ENCODE results near the gene EHD1.
"Not testable (repeated sequence)": the region's sequence is repeated elsewhere in the genome, so short reads cannot be mapped to it uniquely, and the experiment has no call there.

Gene EHD1

GRCh38 chr11:64855596-64856304 is 22.7 kb downstream of the EHD1 start:
- DNase-seq = no peak

GRCh38 chr11:64854534-64855502 is 23.6 kb downstream of the EHD1 start:
- DNase-seq = no peak

DNA sequence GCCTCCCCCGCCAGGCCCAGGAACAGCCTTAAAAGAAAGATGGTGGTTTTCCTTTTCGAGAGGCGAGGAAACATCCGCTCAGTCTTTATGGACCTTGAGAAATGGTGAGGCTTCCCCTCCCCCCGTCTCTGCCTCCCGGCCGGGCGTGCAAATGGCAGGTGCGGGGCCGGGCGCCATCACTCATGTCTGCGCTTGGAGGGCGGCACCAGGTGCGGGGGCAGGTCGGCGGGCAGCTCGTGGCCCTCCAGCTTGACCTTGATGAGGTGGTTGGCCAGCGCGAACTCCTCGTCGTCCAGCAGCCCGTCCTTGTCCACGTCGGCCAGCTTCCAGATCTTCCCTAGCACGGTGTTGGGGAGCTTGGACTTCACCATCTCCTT is 24.3 kb downstream of the EHD1 start:
- DNase-seq = no peak

- DNase-seq = no peak
Observed at GRCh38 chr11:64853709-64854108, 24.7 kb downstream of the EHD1 start.

DNA sequence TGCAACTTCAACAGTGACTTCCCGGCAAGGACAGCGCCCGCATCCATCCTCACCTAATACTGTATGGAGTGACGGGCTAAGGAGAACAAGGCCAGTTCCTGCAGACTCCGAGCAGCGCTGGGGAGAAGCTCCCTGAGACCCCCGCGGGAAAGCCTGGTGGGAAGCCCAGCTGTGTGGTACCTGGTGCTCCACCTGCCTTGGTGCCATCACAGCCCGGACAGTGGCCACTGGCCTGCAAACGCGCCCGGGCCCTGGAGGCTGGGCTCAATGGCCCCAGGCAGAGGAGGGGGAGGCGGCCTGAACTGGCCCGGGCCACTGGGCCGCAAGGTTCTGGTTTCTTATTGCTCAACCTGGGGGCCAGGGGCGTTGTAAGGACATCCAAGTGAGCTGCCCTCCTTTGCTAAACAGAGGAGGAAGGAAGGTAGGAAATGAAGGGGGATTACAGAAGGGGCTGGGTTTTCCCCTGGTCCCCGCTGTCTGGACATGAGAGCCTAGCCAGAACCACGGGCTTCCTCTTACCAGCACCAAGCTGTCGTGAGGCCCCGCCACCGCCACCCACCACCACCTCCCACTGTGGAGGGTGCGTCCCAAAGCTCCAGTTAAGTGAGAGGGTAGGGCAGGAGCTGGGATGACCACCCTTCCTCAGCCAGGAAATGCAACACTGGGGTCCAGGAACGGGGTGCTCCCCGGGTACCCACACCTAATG is 25.5 kb downstream of the EHD1 start:
- DNase-seq = no peak

DNA sequence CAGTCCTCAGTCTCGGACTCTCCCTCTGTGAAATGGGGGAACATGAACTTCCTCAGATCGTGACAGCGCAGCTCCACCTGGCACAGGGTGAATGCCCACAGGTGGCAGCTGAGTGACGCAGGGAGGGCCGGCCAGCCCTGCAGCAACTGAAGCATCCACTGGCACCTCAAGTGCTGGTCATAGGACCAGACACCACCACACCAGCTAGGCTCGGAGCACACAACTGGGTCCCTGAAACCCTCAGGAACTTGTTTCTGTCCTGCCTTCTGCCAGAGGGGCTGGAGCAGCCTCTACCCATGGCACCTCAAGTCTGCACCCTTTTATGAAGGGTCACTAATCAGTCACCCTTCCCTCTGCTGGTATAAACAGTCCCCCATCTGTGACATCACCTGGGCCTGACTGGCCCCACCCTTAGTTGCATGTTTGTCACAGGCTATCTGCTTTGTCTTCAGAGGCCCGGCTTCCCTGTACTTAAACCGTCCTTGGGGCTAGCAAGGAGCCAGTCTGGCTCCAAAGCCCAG is 26.5 kb downstream of the EHD1 start:
- DNase-seq = no peak

- DNase-seq = no peak
Observed at GRCh38 chr11:64850979-64851567, 27.3 kb downstream of the EHD1 start.

DNA sequence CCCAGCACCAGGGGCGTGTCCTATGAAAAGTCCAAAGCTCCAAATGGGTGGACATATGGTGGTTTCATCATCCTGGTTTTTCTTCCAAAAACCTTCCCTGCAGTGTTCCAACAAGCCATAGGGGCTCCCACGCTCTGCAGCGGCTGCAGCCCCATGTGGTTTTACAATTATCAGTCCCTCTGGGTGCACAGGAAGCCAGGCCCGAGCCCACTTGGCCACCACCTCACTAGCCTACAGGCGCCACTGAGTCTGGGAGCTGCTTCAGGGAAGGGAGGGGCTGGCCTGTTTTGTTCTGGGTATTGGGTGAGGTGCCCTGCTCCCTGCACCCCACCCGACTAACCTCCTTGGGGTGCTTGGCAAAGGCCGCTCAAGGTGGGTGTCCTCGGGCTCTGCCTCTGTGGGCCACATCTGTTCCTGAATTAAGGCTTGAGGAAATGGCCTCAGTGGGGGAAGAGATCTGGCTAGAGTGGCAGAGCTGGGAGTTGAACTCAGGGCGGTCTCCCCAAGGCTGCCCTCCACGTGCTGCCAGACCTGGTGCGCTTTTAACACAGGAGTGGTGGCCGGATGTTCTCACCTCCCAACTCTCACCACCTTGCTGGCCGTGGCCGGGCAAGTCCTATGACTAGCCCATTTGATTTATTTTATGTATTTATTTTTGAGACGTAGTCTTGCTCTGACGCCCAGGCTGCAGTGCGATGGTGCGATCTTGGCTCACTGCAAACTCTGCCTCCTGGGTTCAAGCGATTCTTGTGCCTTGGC is 28.6 kb downstream of the EHD1 start:
- DNase-seq = no peak

GRCh38 chr11:64848826-64849597 is 29.4 kb downstream of the EHD1 start:
- DNase-seq = no peak

DNA sequence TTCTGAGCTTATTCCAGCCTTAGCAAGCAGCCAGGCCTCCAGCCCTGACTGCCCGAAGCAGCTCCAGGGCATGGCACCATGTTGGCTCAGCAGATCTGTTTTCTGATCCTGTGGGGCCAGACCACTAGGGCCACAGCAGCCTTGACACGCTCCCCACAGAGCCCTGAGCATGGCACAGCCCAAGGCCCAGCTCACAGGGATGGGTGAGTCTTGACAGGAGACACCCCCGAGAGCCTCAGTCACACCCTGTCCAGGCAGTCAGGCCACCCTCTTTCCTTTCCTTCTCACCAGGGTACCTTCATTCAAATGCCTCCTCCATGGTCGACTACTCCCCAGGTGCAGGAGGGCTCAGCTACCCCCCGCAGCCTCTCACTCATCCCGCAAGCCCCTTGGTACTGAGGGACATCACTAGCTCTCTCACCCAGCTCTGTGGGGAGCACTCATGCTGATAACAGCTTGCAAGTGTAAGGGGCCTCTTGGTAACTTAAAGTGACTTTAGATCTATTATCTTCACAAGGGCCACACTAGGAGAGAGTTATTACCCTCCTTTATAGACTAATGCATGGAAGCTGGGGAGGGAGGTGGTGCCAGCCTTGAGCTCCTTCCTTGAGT is 30.1 kb downstream of the EHD1 start:
- no peak for DNase-seq

- no peak for DNase-seq
Observed at GRCh38 chr11:64846998-64847666, 31.3 kb downstream of the EHD1 start.

- DNase-seq = not testable (repeated sequence)
Observed at GRCh38 chr11:64845776-64846129, 32.7 kb downstream of the EHD1 start.

DNA sequence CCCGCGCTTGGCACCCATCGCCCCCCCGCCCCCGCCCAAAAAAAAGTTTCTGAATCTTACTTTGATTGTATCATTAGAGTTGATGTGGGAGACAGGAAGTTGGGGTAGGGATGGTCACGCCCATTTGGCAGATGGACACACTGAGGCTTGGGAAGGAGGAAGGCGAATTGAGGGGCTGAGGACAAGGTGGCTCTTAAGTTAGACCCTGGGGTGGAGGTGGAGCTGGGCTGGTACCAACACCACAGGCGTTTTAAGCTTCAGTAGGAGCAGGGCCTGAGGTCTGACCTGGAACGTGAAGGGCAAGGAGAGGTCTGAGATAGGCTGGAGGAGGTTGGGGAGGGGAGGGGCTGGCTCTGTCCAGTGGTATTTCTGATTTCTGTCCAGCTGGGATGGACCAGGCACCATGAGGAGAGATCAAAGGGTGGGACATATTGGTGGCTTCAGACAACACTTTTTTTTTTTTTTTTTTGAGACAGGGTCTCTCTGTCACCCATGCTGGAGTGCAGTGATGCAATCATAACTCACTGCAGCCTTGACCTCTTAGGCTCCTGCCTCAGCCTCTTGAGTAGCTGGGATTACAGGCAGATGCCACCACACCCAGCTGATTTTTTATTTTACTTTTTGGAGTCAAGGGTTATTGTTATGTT is 33.2 kb downstream of the EHD1 start:
- DNase-seq = no peak

DNA sequence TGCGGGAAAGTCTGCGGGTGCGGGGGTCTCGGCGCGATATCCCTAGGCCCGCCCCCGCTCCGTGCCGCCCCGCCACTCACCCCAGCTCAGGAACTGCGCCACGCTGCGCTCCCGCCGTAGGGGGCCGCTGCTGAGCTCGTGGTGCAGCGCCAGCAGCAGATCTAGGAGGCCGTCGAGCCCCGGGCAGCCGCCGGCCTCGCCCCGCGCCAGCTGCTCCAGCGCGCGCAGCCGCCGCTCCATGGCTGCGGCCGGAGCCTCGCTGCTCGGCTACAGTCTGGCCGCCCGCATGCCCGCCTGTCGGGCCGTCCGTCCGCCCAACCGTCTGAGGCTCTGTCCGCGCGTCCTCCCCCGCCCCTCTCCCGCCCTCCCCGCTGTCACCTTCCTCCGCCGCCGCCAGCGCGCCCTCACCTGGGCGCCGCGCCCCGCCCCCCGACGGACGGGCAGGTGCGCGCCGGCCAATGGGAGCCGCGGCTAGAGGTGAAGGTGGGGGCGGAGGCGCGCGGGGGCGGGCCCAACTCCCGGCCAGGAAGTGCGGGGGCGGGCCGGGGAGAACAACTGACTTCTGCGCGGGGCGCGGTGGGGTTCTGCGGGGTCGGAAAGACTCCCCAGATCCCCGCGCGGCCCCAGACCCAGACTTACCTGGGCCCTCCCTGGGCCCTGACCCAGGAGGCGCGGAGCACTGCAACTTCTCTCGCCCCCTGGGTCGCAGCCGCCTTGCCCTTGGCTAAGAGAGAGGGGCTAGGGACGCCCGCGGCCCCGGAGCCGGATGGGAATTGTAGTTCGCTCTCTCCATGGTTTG is 33.9 kb downstream of the EHD1 start, which contains the start of gene CDC42BPG:
Gene CDC42BPG, minus strand, starts transcription at position 324 of the 799 bp plus-strand sequence. Its CDS starts 84 bp downstream, at position 240.
- no peak for DNase-seq

DNA sequence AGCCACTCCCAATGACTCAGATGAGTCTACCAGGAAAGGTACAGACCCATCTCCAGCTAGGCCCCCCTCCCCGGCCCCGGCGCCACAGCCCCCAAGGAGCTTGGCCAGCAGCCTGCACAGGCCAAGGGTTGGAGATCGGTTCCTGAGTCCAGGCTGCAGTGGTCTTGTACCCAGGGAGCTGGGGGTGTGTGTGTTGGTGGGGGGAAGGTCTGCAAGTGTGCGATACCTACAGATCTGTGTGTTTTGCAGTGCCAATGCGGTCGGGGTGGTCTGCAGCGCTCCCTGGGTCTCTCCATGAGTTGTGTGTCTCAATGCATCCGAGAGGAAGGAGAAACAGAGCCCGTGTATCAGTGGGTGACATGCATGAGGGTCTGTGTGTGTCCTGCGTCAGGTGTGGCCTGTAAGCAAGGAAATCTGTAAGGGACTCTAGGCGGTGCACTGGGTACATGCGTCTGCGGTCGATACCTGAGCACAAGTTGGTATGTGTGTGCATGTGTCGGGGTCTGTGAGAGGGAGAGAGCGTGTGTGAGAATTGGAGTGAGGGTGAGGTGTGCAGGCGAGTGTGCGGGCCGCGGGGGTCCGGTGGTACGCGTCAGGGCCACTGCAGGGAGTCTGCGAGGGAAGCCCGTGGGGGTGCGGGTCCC is 34.6 kb downstream of the EHD1 start:
- no peak for DNase-seq

DNA sequence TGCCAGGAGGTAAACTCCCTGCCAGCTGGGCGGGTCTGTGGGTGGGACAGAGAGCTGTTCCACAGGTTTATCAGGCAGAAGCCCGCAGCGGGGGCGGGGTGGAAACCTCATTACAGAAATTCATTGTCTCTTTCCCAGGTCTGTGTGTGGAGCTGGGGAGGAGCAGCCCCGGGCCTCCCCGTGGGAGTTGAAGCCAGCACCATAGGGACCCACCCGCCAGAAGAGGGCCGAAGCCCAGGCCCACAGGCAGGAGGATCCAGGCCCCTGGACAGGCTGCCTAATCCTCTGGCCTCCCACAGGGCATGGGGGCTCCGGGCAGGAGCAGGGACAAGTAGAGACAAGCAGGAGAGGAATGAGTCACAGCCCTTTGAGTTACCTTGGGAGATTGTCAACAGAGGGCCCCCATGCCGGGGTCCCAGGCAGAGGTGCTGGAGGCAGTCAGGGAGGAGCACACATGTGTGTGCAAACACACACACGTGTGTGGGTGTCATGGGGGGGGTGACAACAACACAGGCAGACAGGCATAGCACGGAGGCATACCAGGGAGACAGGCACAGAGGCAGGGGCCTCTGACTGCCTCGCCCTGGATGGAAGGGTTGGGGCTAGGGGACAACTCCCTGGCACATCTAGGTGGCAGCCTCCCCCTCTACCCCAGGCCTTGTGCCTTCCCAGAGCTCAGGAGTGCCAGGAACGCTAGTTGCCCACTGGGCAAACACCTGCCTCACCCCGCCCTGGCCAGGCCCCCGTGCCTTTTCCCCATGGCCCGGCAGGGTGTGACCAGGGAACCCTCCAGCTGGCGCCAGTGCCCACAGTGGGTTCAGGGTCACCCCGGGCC is 35.4 kb downstream of the EHD1 start:
- DNase-seq = no peak

DNA sequence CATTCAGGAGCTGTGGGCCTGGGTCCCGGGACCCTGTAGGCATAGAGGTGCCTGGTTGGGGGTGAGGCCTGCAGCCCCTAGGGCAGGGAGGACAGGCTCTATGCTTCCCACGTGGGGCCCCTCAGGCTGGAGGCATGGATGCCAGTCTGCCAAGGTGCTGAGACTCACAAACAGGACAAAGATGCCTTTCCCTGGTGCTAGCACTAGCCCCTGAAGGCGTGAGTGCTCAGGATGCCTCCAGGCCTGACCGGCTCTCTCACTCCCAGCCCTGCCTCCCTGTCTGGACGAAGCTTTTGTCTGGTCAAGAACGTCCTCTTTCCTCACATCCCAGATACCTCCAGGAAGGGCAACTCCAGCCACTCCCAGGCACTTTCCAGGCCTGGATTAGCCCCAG is 36.1 kb downstream of the EHD1 start:
- no peak for DNase-seq

All from SIG-M5 (cell line).